DOHH2 (cell line): ENCODE results near the gene DCLK1.

Source experiments
- EZH2phosphoT487 ChIP-seq: fragments of 200-600 bp; sonication (generic); IDR thresholded peaks from 2 replicates; pipeline ENCODE4 v1.6.1; 2017; ENCODE audit warnings: borderline replicate concordance, mild to moderate bottlenecking, antibody characterized with exemption, low read length, moderate library complexity, mixed read lengths
- TF ChIP-seq, protein P1 (sequence below): fragments of 200-600 bp; sonication (generic); IDR thresholded peaks from one replicate; pipeline ENCODE4 v1.5.1; 2014; ENCODE audit warnings: antibody characterized with exemption, mild to moderate bottlenecking, low read depth, low read length; ENCODE audit not compliant: poor library complexity, severe bottlenecking

DNA sequence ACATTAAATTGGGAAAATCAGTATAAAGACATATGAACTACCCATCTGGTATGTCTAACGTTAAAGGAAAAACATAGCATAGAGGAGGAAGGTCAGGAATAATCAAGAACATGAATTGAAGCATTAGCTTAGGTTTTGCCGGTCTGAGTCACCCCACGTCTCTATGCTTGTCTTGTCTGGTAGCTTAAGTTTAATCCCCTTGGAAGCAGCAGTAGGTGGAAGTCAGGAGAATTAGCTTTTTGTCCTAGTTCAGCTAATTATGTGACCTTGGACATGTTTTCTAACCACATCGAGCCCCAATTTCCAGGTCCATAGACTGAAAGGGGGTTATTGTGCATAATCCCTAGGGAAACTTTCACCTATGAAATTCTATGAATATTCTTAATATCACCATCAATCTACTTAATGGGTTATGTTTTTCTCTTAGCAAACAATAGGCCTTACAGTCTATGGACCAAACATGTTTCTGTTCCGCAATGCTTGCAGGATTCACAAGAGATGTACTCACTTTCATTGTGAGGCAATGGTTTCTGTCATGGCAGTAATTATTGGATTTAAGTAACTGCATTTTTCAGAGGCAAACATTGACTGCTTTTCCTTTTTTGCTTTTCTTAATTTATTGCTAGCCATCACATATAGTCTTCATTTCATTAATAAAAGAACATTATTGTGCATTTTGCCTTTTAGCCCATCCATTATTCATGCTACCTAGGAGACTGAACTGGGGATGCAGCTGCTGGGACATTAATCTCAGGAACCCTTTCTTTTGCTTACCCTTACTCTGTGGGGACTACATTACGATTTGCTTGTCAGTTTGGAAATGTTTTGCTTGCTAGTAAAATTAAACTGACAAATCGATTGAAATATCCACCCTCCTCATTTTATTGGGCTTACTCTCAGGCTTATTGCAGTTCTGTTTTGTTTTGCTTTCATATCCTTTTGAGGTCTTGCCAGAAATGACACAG is 349.9 kb downstream of the DCLK1 start:
- TF ChIP-seq, protein P1, sequence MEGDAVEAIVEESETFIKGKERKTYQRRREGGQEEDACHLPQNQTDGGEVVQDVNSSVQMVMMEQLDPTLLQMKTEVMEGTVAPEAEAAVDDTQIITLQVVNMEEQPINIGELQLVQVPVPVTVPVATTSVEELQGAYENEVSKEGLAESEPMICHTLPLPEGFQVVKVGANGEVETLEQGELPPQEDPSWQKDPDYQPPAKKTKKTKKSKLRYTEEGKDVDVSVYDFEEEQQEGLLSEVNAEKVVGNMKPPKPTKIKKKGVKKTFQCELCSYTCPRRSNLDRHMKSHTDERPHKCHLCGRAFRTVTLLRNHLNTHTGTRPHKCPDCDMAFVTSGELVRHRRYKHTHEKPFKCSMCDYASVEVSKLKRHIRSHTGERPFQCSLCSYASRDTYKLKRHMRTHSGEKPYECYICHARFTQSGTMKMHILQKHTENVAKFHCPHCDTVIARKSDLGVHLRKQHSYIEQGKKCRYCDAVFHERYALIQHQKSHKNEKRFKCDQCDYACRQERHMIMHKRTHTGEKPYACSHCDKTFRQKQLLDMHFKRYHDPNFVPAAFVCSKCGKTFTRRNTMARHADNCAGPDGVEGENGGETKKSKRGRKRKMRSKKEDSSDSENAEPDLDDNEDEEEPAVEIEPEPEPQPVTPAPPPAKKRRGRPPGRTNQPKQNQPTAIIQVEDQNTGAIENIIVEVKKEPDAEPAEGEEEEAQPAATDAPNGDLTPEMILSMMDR = no peak
- no peak for TF ChIP-seq EZH2phosphoT487
